ENCODE measurements around the gene NEK7.

The NEK7 gene

DNA sequence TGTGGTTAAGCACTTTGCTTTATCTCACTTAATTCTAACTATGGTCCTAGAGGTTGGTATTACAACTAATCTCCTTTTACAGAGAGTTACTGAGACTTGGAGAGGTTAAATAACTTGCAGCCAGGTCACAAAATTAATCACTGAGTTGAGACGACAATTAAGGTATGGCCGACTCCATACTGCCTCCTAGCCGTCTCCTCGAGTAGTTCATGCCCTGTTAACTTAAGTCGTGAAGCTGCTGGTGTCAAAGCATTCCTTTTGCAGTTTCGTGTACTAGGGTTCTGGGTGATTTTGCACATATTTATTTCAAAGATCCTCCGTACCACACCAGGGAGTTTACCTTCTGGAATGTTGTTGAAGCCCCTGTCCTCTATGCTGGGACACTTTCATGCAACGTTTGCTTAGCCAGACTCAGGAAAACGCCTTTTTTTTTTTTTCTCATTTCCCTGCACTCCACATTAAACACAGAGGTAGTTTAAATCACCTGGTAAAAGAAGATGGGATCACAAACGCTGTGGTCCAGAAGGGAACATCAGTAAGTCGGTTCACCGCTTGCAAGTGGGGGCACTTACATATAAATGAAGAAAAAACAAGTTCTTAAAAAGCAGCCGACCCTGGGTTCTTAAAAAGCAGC lies 570 bp upstream of the NEK7 start:
- DNase-seq (ENCODE audit: insufficient read length, low spot score) (peak; percentile 50), FAIRE-seq (peak; percentile 66)
- no peak for TF ChIP-seq POLR2A (IDR thresholded peaks at IDR 0.05; ENCODE audit: low read depth, low read length)

DNA sequence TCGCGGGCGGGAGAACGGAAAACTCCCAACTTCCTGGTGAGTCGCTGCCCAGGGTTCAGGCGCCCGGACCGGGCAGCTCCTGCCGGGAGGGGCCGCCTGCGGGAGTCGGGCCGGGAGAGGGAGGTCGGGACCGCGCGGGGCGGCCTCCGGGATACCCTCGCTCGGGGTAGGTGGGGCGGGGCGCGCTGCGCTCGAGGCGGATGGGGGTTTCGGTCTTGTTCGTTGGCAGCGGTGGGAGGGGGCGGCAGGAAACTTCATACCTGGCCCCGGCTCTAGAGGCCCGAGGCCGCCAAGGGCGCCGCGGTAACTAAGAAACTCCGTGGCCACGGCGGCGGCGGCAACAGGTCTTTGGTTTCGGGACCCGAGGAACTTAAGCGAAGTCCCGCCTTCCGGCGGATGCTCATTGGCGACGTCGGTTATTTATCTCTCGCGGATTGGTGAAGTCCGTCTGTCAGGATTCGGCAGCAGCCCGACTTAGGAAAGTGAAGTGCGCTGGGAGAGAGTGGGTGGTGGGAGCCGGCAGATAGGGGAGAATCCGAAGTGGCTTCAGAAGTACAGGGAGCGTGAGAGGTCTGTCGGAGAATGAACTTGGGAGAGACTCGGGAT lies 546 bp downstream of the NEK7 start:
- TF ChIP-seq POLR2A (IDR thresholded peaks at IDR 0.05; ENCODE audit: low read depth, low read length) = peak; percentile 41; the same call in 1 of the 2 replicates
- DNase-seq (ENCODE audit: insufficient read length, low spot score) = peak; percentile 63
- FAIRE-seq = no peak

DNA sequence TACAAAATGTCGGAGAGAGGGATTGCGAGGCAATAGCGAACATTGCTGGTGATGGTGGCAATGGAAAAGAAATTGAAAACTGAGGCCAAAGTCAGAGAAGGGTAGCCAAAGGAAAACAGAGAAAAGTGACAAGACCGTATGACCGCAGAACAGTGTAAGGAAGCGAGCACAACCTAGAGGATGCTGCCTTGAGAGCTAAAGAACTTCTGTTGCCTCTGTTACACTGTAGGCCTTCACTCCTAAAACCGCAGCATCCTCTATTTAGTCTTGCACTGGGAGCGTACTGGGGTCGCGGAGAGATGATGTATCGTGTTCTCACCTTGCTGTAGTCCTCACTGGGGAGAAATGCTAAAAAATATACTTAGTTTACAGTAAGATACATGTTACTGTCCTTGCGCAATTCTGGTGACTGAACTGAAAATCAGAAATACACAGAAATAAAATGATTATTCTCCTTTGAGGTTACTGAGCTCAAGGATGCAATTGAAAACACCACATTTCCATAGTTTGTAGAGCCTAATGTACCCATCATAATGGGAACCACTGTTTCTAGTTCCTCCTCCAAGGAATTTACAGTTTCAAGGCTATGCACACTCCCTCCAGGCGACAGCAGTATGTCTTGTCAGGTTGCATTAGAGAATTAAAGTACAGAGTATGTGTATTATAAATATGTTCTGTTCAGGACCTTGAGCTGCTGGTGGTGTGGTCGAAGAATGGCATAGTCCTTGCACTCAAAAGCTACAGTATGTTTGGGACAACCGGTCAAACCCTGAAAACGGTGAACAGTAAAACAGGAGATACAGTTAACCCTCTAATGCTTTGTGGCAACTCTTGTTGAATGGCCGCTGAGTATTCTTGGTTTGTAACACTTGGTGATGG lies 1.3 kb downstream of the NEK7 start:
- FAIRE-seq (no peak), DNase-seq (ENCODE audit: insufficient read length, low spot score) (no peak)
- no peak; the same call in 1 of the 2 replicates for TF ChIP-seq POLR2A (IDR thresholded peaks at IDR 0.05; ENCODE audit: low read depth, low read length)

DNA sequence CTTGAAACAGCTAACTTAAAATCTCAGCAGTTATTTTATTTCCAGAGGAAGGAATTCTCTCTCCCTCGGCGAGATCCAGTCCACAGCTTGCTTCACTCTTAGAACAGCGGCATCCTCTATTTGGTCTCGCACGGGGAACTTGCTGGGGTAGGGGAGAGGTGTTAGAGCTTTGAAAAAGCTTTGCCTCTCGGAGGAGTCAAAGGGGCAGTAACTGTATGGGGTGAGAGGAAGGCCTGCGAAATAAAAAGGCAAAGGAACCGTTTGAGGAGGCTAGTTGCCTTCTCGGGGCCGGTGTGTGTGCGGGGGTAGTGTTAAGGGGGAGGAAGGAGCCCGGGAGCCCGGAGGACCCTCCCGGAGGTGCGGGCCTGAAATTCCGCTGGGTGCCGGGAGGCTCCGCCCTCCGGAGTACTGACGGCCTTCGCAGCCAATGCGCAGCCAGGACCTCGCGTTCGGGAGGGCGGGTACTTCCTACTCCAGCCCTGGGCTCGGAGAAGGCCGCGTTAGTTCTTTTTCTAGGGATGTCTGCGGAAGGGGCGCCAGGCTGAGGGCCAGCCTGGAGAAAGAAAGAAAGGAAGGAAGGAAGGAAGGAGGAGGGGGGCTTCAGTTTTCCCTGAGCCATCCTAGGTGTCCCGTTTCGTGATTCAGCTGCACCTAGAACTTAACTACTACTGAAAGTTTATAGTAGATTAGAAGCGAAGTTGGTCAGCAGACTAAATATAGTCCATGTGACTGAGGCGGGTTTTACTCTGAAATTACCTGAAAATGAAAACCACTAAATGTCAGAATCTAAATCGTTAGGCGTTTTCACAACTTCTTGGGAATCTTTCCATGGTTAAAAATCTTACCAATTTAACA lies 2.2 kb downstream of the NEK7 start:
- DNase-seq (ENCODE audit: insufficient read length, low spot score) (peak; percentile 73), FAIRE-seq (no peak)
- peak; percentile 68 for TF ChIP-seq POLR2A (IDR thresholded peaks at IDR 0.05; ENCODE audit: low read depth, low read length)

DNA sequence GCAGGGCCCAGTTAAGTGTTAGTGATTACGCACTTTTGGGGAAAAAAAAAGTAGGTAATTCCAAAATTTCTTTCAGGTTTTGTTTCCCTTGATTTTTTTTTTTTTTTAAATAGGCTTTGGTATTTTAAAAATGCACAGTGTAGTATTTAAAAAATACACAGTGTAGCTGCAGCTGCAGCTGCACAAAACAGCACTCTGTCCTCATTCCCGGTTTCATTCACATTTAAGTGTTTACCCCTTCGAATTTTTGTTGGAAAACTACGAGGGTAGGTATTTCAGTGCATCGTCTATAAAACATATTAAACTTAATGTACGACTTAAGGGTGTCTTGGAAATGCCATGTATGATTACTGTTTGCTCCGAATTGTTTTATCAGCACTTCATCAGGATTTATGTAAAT lies 3.4 kb downstream of the NEK7 start:
- no peak for FAIRE-seq
- DNase-seq (ENCODE audit: insufficient read length, low spot score) = no peak
- TF ChIP-seq POLR2A (IDR thresholded peaks at IDR 0.05; ENCODE audit: low read depth, low read length) = no peak

DNA sequence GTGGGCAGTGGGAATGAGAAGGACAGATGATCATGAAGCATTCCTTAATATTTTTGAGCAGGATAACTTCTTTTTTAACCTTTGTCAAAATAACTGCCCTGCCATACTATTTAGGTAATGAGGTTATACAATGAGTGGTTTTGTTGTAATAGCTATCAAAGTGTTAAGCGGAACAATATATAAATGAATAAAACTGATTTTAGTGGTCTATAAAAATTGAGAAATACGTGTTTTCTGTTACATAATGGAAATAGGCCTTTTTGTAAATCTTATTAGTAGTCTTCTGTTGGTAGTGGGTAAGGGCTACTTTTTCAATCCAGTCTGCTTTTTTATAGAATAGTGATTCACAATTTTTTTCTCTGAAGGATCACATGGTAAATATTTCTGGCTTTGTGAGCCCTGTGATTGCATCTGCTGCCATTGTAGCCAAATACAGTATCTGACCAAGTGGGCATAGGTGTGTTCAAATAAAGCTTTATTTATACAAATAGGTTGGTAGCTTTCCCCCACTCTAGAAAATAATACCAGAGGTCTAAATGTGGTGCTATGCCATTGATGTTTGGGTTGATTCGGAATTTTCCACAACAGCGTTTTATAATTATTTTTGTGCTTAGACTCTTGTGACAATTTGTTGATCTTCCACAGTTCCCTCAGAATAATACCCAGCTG lies 4.3 kb downstream of the NEK7 start:
- no peak for TF ChIP-seq POLR2A (IDR thresholded peaks at IDR 0.05; ENCODE audit: low read depth, low read length)
- FAIRE-seq (no peak), DNase-seq (ENCODE audit: insufficient read length, low spot score) (no peak)

DNA sequence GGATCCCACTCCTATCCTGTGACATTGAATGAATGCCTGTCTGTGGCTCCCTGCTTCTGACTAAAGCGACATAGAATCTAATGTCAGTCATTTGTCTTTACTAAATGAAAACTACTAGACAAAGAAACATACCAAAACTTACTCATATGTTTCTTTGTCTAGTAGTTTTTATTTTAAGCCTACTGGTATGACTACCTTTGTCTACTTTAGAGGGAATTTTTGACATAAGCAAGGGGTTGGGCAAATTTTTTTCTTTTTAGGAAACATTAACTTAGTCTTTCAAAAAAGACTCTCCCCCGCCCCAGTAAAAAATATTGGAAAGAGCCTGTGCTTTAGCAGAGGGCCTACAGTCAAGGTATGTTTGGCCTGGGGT lies 4.9 kb downstream of the NEK7 start:
- no peak for TF ChIP-seq POLR2A (IDR thresholded peaks at IDR 0.05; ENCODE audit: low read depth, low read length)
- FAIRE-seq (no peak), DNase-seq (ENCODE audit: insufficient read length, low spot score) (no peak)

DNA sequence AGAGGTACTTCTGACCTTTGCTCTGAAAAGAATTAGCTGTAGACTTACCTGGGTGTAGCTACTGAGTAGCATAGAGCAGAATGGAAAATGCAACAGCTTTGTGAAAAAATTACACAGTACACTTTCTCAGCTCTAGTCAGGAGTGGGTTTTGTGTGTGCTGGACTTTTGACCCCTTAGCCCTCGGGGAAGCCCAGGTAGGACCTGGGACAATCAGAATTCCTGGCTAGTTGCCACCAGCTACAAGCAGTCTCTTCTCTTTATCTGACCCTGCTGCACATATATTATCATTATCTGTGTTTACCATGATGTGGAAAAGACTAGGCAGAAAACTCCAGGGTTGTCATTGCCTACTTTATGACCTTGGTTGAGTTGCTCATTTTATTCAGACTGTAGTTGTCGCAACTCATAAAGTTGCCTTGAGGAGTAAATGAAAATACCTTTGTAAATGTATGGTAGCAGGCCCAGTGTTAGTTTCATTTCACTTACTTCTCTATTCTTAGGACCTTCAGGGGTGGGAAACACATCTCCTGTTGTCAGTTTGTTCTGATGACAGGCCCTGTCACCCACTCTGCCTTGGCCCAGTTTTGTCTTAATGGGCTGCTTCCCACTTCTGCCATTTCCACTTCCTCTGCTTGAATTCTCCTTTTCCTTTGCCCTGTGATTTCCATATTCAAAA lies 5.4 kb downstream of the NEK7 start:
- no peak for FAIRE-seq
- no peak for DNase-seq (ENCODE audit: insufficient read length, low spot score)
- TF ChIP-seq POLR2A (IDR thresholded peaks at IDR 0.05; ENCODE audit: low read depth, low read length) = no peak

DNA sequence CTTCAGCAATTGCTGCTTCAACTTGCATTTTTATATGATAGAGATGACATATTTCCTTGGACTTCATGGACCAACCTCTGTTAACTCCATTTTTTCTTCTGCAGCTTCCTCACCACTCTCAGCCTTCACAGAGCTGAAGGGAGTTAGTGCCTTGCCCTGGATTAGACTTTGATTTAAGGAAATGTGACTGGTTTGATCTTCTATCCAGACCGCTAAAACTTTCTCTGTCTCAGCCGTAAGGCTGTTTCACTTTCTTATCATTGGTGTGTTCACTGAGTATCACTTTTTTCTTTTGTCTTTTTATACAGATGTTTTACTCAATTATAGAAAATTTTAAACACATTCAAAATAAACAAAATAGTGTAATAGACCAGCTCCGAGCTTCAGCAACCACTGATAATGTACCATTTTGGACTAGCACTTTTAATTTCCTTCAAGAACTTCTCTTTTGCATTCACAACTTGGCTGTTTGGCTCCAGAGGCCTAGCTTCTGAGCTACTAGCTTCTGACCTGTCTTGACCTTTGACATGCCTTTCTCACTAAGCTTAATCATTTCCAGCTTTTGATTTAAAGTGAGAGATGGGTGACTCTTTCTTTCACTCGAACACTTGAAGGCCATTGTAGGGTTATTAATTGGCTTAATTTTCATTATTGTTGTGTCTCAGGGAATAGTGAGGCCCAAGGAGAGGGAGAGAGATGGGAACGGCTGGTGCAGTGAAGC lies 9.3 kb downstream of the NEK7 start:
- DNase-seq (ENCODE audit: insufficient read length, low spot score) = no peak
- TF ChIP-seq POLR2A (IDR thresholded peaks at IDR 0.05; ENCODE audit: low read depth, low read length) = no peak
- FAIRE-seq = no peak

DNA sequence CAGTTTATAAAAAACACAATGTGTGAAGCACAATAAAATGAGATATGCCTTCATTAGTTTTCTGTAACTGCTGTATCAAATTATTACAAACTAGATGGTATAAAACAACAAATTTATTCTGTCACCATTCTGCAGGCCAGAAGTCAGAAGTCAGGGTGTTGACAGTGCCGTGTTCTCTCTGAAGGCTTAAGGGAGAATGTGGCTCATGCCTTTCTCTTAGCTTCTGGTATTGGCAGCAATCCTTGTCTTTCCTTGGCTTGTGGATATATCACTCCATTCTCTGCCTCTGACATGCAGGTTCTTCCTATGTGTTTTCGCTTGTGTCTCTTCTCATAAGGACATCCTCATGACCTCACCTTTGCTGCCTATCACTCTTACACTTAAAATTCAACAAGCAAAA lies 10.1 kb downstream of the NEK7 start:
- TF ChIP-seq POLR2A (IDR thresholded peaks at IDR 0.05; ENCODE audit: low read depth, low read length) = no peak
- no peak for DNase-seq (ENCODE audit: insufficient read length, low spot score)
- no peak for FAIRE-seq

DNA sequence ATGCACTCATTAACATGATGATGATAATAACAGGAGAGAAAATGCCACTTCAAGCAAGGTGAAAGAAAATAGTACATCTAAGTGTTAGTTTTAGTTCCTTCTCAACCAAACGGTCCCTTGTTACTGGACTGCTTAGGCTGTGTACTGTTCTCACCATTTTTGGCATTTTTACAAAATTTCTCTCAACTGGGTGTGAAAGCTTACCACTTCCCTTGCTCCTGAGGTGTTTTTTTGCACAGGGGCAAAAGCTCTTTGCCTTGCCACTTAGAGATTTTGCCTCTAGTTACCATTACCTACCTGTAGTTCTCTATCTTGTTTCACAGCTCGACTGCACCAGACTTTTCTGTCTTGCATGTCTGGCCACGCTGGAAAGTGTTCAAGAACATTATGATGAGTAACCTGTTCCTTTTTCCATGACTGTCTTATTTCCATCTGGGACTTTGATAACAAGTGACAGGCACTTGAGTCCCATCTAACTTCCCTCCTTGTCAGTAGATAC lies 10.7 kb downstream of the NEK7 start:
- no peak for DNase-seq (ENCODE audit: insufficient read length, low spot score)
- peak; percentile 52 for FAIRE-seq
- no peak for TF ChIP-seq POLR2A (IDR thresholded peaks at IDR 0.05; ENCODE audit: low read depth, low read length)

DNA sequence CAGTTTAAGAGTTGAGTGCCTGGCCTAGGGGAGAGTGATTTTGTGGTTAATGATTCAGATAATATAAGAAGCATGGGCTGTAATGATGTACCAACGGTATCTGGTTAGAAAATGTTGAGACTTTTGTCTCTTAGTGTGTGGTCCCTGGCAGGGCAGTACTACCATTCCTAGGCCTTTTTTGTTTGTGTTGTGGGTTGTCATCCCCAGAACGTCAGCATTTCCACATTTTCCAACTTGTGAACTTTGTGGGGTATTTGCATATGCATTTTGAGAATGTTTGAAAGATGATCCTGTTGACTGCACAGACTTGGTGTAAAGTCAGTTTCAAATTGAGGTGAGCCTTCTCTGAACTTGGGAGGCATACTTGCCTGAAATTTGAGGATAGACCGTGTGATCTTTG lies 11.4 kb downstream of the NEK7 start:
- no peak for FAIRE-seq
- DNase-seq (ENCODE audit: insufficient read length, low spot score) = no peak
- TF ChIP-seq POLR2A (IDR thresholded peaks at IDR 0.05; ENCODE audit: low read depth, low read length) = no peak
